GM12891 (cell line): ENCODE measurements around the gene PEX7.
"Not testable (repeated sequence)": the region's sequence is repeated elsewhere in the genome, so short reads cannot be mapped to it uniquely, and the experiment has no call there.

Experiments used
- DNase-seq: peaks from one replicate; pipeline ENCODE4 v3.0.0; 2011; ENCODE audit warnings: low spot score; ENCODE audit not compliant: insufficient read length
- FAIRE-seq: peaks from 2 replicates; lab custom pipeline; 2011; peaks lifted over from hg19 to GRCh38; lab: Jason Lieb, UNC
- PAX5 ChIP-seq: IDR thresholded peaks from 2 replicates; pipeline ENCODE4 v1.6.1; 2011; ENCODE audit warnings: low read length, moderate library complexity, mild to moderate bottlenecking; ENCODE audit not compliant: insufficient read depth, severe bottlenecking
- POLR2A ChIP-seq: IDR thresholded peaks from 2 replicates; pipeline ENCODE4 v1.6.1; 2011; ENCODE audit warnings: low read depth, low read length, control low read depth
- POLR2AphosphoS5 ChIP-seq: IDR thresholded peaks from 2 replicates; pipeline ENCODE4 v1.6.1; 2011; ENCODE audit warnings: low read depth, low read length, control low read depth
- POU2F2 ChIP-seq: IDR thresholded peaks from 2 replicates; pipeline ENCODE4 v1.6.1; 2011; ENCODE audit warnings: low read depth, mild to moderate bottlenecking, control low read depth, low read length, moderate library complexity
- SPI1 ChIP-seq: IDR thresholded peaks from 2 replicates; pipeline ENCODE4 v1.6.1; 2011; ENCODE audit warnings: low read depth, low read length, control low read depth
- TAF1 ChIP-seq: IDR thresholded peaks from 2 replicates; pipeline ENCODE4 v1.6.1; 2011; ENCODE audit warnings: low read depth, low read length, control low read depth

Gene PEX7

GRCh38 chr6:136782021-136782770, 40.2 kb upstream of the PEX7 start:
- no peak for FAIRE-seq
- TF ChIP-seq POLR2AphosphoS5 (no peak), PAX5 (no peak)
- DNase-seq = no peak

GRCh38 chr6:136783021-136783420, 39.4 kb upstream of the PEX7 start:
- DNase-seq (no peak), FAIRE-seq (no peak)
- no peak for TF ChIP-seq PAX5

GRCh38 chr6:136783495-136784270, 38.7 kb upstream of the PEX7 start:
- TF ChIP-seq POU2F2 (no peak), TAF1 (no peak), SPI1 (peak; percentile 95), POLR2AphosphoS5 (no peak), POLR2A (no peak), PAX5 (peak; percentile 86)
- no peak for DNase-seq
- FAIRE-seq = peak; percentile 84

GRCh38 chr6:136784271-136784664, 38.1 kb upstream of the PEX7 start:
- DNase-seq (no peak), FAIRE-seq (no peak)
- TF ChIP-seq SPI1 (no peak), PAX5 (no peak), POLR2AphosphoS5 (no peak), POU2F2 (no peak), TAF1 (no peak), POLR2A (no peak)

- FAIRE-seq (peak; percentile 91), DNase-seq (no peak)
Measured at GRCh38 chr6:136784910-136785746, 37.3 kb upstream of the PEX7 start.

GRCh38 chr6:136786658-136787057, 35.7 kb upstream of the PEX7 start:
- FAIRE-seq (no peak), DNase-seq (no peak)
- no peak for TF ChIP-seq PAX5
- TF ChIP-seq POLR2AphosphoS5 = no peak
- TF ChIP-seq TAF1 = no peak
- no peak for TF ChIP-seq SPI1
- no peak for TF ChIP-seq POU2F2
- no peak for TF ChIP-seq POLR2A

More at GRCh38 chr6:136784910-136785746, 37.3 kb upstream of the PEX7 start:
- TF ChIP-seq PAX5 (no peak), SPI1 (peak; percentile 78)

- TF ChIP-seq POLR2AphosphoS5 = no peak
- TF ChIP-seq TAF1 = no peak
- TF ChIP-seq SPI1 = no peak
- TF ChIP-seq POLR2A = no peak
- TF ChIP-seq PAX5 = no peak
- FAIRE-seq (no peak), DNase-seq (no peak)
Measured at GRCh38 chr6:136787726-136788068, 34.7 kb upstream of the PEX7 start.

- DNase-seq (no peak), FAIRE-seq (no peak)
- TF ChIP-seq PAX5 (no peak), TAF1 (no peak), POLR2A (no peak), POU2F2 (no peak), SPI1 (no peak), POLR2AphosphoS5 (no peak)
Measured at GRCh38 chr6:136788069-136788902, 34.1 kb upstream of the PEX7 start.

- not testable (repeated sequence) for FAIRE-seq, DNase-seq
Measured at GRCh38 chr6:136789440-136789839, 33.0 kb upstream of the PEX7 start.
